Stimulated activated CD4-positive, alpha-beta T cell treated with anti-CD3 and anti-CD28 coated beads, Interleukin-4, amount 100 ng/mL, for 4 hours (primary cell): ENCODE data around the gene OR51E1.

Experiments used
- DNase-seq, 2 experiments: peaks; one replicate each; pipeline ENCODE4 v3.0.0-alpha.2; 2020

Gene OR51E1, protein sequence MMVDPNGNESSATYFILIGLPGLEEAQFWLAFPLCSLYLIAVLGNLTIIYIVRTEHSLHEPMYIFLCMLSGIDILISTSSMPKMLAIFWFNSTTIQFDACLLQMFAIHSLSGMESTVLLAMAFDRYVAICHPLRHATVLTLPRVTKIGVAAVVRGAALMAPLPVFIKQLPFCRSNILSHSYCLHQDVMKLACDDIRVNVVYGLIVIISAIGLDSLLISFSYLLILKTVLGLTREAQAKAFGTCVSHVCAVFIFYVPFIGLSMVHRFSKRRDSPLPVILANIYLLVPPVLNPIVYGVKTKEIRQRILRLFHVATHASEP

GRCh38 chr11:4643682-4644081 is at the start of gene OR51E1:
Gene OR51E1 (plus strand): TSS chr11:4643982. CDS start chr11:4652527, 8,545 bp downstream.
- DNase-seq, result no peak

DNA sequence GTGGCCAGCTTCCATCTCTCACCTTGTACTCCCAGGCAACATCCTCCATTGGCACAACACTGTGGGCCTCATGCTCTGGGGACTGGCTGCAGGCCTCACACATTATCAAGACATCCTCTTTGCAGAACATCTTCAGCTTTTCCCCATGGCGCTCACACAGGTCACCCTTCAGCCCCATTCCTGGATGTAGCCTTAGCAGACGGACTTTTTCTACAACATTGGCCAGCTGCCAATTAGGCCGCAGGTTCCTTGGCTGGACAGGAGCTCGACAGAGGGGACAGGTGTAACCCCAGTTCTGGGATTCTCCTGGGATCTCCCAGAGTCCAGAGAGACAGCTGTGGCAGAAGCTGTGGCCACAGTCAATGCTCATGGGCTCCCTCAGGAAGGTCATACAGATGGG is 38.7 kb upstream of the OR51E1 start:
- DNase-seq, result no peak

GRCh38 chr11:4606231-4607015 is 37.4 kb upstream of the OR51E1 start:
- DNase-seq, result no peak

GRCh38 chr11:4607096-4607495 is 36.7 kb upstream of the OR51E1 start:
- no peak for DNase-seq

GRCh38 chr11:4607781-4608666 is 35.8 kb upstream of the OR51E1 start, which contains the start of gene TRIM68:
Gene TRIM68 (minus strand): TSS chr11:4608231. CDS start chr11:4605504, 2,727 bp downstream.
- peak; percentile 92 to 94 for DNase-seq

- DNase-seq, result no peak
These were observed 33.4 kb upstream of the OR51E1 start for GRCh38 chr11:4610258-4610935.

GRCh38 chr11:4611986-4612385 is 31.8 kb upstream of the OR51E1 start:
- no peak for DNase-seq

DNA sequence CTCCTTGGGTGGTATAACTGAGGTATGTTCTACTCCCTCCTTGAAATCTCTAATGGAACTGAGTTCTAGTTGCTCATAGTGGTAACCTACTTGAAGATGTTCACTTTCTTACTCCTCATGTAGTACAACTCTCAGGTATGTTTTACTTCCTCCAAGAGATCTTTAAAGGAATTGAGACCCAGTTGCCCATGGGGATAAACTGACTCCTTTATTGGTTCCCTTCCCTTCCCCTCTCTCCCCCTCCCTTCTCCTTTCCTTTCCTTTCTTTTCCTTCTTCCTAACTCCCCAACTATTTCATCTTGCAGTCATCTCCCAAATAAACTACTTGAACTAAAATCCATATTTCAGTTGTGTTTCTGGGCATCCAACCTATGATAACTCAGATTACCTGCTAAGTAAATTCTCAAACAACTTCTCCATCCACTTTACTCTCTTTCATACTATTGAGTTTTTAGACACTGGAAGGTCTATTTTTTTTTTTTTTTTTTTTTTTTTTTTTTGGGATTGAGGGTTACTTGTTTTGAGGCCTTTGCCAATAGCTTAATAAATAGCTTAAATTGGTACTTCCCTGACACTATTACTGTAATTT is 27.8 kb upstream of the OR51E1 start:
- DNase-seq, result no peak

DNA sequence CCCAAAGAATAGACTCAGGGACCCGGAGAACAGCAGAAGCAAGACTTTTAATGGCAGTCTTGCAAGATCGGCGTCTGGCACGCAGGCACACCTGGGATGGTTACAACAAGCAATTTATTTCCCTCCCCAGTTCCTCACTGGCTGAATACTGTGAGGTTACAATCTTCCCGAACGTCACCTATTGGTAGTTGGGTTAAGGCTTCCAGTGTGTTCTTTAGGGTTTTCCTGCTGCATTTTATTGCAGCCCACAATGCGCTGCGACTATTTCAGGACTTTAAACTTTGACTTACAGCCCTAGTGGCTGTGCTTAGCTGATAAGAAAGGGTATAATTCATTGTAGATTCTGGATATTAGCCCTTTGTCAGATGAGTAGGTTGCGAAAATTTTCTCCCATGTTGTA is 24.3 kb upstream of the OR51E1 start:
- DNase-seq, result no peak

DNA sequence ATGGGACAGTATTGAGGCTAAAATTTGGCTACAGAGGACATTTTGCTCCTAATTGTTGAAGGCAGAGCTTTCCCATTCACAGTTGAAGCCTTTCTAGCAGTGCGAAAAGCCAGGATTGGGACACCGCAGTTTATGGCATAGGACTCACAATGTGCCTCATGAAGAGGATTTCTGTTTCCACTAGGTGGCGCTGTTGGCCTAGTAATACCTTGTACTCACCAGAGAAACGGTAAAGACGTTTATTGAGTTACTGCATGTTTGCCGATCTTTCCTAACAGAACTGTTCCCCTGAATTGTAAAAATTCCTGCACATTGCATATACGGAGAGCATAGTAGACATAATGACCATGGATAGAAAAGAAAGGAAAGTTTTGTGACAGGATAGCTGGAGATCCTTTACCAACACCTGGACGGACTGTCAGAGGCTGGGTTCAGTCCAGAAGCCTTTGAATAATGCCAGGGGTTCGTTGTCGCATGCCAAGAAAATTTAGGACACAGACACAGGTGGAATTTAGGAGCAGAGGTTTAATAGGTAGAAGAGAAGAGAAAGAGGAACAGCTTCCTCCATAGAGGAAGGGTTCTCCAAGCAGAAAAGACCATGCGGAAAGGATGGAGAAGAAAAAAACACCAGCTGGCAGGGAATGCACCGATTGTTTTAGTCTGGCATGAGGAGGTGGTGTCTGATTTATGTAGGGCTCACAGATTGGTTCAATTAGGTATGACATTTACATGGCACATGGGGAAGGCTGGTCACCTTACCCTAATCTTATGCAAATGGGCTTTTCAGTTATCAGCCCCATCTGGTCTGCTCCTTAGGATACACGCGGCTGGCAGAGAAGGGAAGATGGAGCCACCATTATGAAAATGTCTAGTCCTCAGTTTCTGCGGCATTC is 17.3 kb upstream of the OR51E1 start:
- DNase-seq, result peak in 1 of 2 experiments; percentile 8

DNA sequence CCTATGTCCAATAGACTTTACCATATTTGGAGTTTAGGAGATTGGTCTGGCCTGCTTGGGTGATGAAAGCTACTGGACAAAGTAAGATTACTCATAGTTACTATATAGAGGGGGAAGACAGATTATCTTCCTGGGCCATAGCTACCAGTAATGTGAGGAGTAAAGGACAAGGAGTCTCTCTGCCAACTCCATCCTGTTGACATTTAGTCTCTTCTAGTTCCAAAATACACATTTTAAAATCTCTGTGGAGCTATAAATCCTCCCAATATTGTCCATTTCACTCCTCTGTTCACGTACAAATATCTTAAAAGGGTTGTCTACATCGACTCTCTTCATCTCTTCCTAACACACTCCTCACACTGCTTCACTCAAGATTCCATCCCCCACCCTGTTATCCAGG is 7.6 kb upstream of the OR51E1 start:
- no peak for DNase-seq

- peak; percentile 55 to 58 for DNase-seq
These were observed 6.7 kb upstream of the OR51E1 start, which contains the start of gene OR51D1 for GRCh38 chr11:4636962-4637661. Gene OR51D1 (plus strand): TSS chr11:4637477. CDS start chr11:4639791, 2,314 bp downstream.

DNA sequence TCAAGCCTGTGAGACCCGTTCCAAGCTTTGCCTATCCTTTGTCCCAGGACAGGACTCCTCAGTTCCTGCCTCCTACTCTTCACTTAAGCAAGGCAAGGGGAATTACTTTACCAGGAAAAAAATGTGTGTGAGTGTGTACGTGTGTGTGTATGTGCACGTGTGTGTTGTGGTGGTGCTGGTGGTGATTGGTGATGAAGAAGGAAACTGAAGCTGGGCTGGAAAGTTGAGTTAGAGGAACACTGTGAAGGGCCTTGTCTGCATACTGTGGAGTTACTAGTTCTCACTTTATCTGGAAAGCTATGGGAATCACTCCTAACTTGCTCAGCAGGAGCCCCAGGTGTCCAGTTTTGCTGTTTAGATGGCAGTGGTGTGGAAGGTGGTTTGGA is 6.1 kb upstream of the OR51E1 start:
- no peak for DNase-seq

GRCh38 chr11:4639931-4640330 is 3.9 kb upstream of the OR51E1 start:
- no peak for DNase-seq

DNA sequence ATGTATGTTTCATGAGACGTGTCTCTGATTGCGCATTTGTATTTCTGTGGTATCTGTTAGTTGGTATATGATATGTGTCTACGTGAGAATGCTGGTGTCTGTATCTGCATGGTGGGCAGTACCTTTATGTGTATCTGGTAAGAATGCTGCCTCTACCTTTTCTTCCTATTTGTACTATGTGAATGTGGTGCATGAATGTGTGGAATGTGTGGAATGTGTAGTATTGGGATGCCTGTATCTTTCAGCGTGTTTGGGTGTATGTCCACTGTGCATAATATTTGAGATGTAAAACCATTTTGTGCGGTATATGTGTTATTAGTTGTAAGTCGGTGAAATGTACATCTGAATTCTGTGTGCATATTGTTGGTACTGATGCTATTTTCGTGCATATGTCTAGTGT is 2.3 kb upstream of the OR51E1 start:
- DNase-seq, result no peak

GRCh38 chr11:4642043-4642442 is 1.7 kb upstream of the OR51E1 start:
- no peak for DNase-seq

DNA sequence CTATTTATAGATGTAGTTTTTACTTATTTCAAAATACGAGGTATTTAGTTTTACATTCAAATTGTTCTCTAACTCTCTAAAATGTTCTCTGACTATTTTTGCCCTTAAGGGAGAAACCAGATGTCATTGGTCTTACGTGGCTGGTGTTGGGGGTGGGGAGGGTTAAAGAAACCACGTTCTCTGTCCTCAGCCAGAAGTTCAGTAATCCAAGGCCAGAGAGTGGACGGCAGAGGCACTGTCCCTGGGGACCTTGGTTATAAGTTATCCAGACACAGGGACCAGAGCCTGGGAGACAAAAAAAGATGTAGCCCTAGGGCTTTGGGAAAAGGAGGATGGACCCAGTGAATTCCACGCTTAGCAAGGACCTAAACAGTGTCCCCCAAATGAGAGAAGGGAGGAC is 706 bp upstream of the OR51E1 start:
- no peak for DNase-seq

DNA sequence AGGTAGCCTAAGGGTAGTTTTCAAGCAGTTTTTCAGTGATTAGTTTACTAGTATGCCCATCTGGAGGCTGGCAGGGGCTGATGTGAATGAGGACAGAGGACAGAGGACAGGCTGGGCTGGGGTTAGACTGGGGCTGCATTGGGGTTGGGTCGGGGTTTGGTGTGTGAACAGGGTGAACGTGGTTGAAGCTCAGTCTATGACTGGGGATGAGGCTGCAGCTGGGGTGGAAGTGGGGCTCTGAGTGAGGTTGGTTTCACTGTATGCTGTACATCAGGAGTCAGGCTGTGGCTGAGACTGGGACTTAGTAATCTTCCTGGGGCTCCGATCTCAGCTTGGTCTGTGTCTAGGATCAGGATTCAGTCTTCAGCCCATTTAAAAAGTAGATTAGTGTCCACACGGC is 451 bp downstream of the OR51E1 start:
- no peak for DNase-seq

GRCh38 chr11:4645974-4646373 is 2.2 kb downstream of the OR51E1 start:
- DNase-seq, result no peak

DNA sequence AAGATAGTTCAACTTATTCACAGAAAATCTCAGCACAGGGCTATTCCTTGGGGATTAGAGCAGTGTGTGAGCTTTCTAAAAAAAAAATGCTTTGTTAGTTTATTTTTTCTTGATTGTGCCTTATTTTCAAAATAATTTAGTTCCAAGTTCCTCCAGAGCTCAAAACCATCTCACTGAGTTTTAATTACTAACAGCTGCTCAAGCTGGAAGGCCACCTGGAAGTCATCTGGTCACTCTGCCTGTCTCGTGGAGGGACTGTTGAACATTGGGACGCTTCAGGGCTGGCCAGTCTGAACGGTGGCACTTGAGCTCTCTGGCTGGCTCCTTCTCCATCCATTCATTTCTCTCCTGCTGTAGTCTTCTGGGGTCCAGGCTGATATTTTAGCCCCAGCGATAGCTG is 4.0 kb downstream of the OR51E1 start:
- no peak for DNase-seq
